DOHH2 (cell line): ENCODE data around the gene STAU1.

Experiments used
- H3F3A ChIP-seq: fragments of 200-600 bp; sonication (generic), shearing (Covaris generic); 2 replicates; pipeline ENCODE4 v1.6.0; 2016; ENCODE audit warnings: antibody characterized with exemption, mild to moderate bottlenecking; ENCODE audit not compliant: control insufficient read depth, insufficient read depth
- H3K27ac ChIP-seq: fragments of 200-600 bp; sonication (generic); 2 replicates; pipeline ENCODE4 v1.5.1; 2014; ENCODE audit warnings: low read depth, mild to moderate bottlenecking, low read length, moderate library complexity
- H3K27me3 ChIP-seq: fragments of 200-600 bp; sonication (generic); 2 replicates; pipeline ENCODE4 v1.6.1; 2014; ENCODE audit warnings: mild to moderate bottlenecking, low read length, mixed read lengths; ENCODE audit not compliant: control insufficient read depth
- H3K36me3 ChIP-seq: fragments of 200-600 bp; sonication (generic); 2 replicates; pipeline ENCODE4 v1.6.1; 2014; ENCODE audit warnings: mild to moderate bottlenecking, low read length, moderate library complexity, mixed read lengths; ENCODE audit not compliant: control insufficient read depth
- H3K4me1 ChIP-seq: fragments of 200-600 bp; sonication (generic); 2 replicates; pipeline ENCODE4 v1.6.1; 2014; ENCODE audit warnings: mild to moderate bottlenecking, low read length, mixed read lengths; ENCODE audit not compliant: control insufficient read depth
- H3K4me2 ChIP-seq: fragments of 200-600 bp; sonication (generic); 2 replicates; pipeline ENCODE4 v1.6.0; 2014; ENCODE audit warnings: mild to moderate bottlenecking, low read length, moderate library complexity
- H3K4me3 ChIP-seq: fragments of 200-600 bp; sonication (generic); 2 replicates; pipeline ENCODE4 v1.5.1; 2014; ENCODE audit warnings: mild to moderate bottlenecking, low read length, mixed read lengths
- H3K79me2 ChIP-seq: fragments of 200-600 bp; sonication (generic); 2 replicates; pipeline ENCODE4 v1.6.1; 2014; ENCODE audit warnings: mild to moderate bottlenecking, low read length, mixed read lengths; ENCODE audit not compliant: control insufficient read depth
- H3K9me2 ChIP-seq: fragments of 200-600 bp; sonication (generic); replicated peaks from 2 replicates; pipeline ENCODE4 v1.6.1; 2014; ENCODE audit warnings: mild to moderate bottlenecking, low read length, mixed read lengths; ENCODE audit not compliant: control insufficient read depth
- H3K9me3 ChIP-seq: fragments of 200-600 bp; sonication (generic); 2 replicates; pipeline ENCODE4 v1.6.1; 2014; ENCODE audit warnings: antibody characterized with exemption, low read length, mixed read lengths; ENCODE audit not compliant: control insufficient read depth, insufficient read depth
- H4K20me1 ChIP-seq: fragments of 200-600 bp; sonication (generic); 2 replicates; pipeline ENCODE4 v1.6.0; 2014; ENCODE audit warnings: low read depth, mild to moderate bottlenecking, antibody characterized with exemption, low read length, moderate library complexity; ENCODE audit not compliant: control insufficient read depth, insufficient read depth
- CTCF ChIP-seq: fragments of 200-600 bp; sonication (generic); IDR thresholded peaks from one replicate; pipeline ENCODE4 v1.5.1; 2014; ENCODE audit warnings: antibody characterized with exemption, mild to moderate bottlenecking, low read depth, low read length; ENCODE audit not compliant: poor library complexity, severe bottlenecking
- EZH2phosphoT487 ChIP-seq: fragments of 200-600 bp; sonication (generic); IDR thresholded peaks from 2 replicates; pipeline ENCODE4 v1.6.1; 2017; ENCODE audit warnings: borderline replicate concordance, mild to moderate bottlenecking, antibody characterized with exemption, low read length, moderate library complexity, mixed read lengths

The STAU1 gene

DNA sequence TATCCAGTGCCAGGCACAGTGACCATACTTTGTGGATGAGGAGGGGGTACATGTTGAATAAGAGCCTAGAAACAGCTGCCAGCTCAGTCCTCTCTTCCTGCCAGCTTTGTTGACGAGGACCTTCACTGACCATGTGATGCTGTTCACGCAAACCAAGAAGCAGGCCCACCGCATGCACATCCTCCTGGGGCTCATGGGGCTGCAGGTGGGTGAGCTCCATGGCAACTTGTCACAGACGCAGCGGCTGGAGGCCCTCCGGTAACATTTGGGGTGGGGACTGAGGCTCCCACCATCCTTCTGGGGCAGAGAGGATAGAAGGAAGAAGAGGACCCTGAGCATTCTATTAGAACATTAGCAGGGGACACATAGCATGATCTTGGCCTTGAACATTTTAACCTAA, 46.7 kb upstream of the STAU1 start:
- H3K27me3 ChIP-seq: no peaks in the 10 kb centered on the region
- peaks cover 8% of the 10 kb centered on the region; the same call in 1 of the 2 replicates for H3K4me1 ChIP-seq
- H3K27ac ChIP-seq: no peak overlapping the region
- H3K4me2 ChIP-seq: no peak overlapping the region
- peaks cover 75% of the 10 kb centered on the region for H3K36me3 ChIP-seq
- no peaks in the 10 kb centered on the region for H3K79me2 ChIP-seq
- H3K4me3 ChIP-seq: no peak overlapping the region
- no peaks in the 10 kb centered on the region for H3K9me3 ChIP-seq
- no peaks in the 10 kb centered on the region for H4K20me1 ChIP-seq
- no peaks in the 10 kb centered on the region for H3K9me2 ChIP-seq
- peaks cover 2% of the 10 kb centered on the region; the same call in 1 of the 2 replicates for H3F3A ChIP-seq
- no peak for TF ChIP-seq EZH2phosphoT487

GRCh38 chr20:49233226-49233625, 45.1 kb upstream of the STAU1 start:
- H3K4me3 ChIP-seq: no peak overlapping the region
- no peak for TF ChIP-seq EZH2phosphoT487
- no peak for TF ChIP-seq CTCF
- no peaks in the 10 kb centered on the region for H3K79me2 ChIP-seq
- H3K4me2 ChIP-seq: no peak overlapping the region
- H3K4me1 ChIP-seq: peaks cover 8% of the 10 kb centered on the region; the same call in 1 of the 2 replicates
- no peaks in the 10 kb centered on the region for H4K20me1 ChIP-seq
- no peak overlapping the region for H3K27ac ChIP-seq
- no peaks in the 10 kb centered on the region for H3K9me2 ChIP-seq
- H3K27me3 ChIP-seq: no peaks in the 10 kb centered on the region
- H3K36me3 ChIP-seq: peaks cover 76% of the 10 kb centered on the region
- H3K9me3 ChIP-seq: no peaks in the 10 kb centered on the region
- H3F3A ChIP-seq: no peaks in the 10 kb centered on the region

GRCh38 chr20:49231471-49231870, 43.3 kb upstream of the STAU1 start:
- H3K9me2 ChIP-seq: no peaks in the 10 kb centered on the region
- TF ChIP-seq CTCF: no peak
- H4K20me1 ChIP-seq: no peaks in the 10 kb centered on the region
- H3K27me3 ChIP-seq: no peaks in the 10 kb centered on the region
- H3K27ac ChIP-seq: no peak overlapping the region
- no peak overlapping the region for H3K4me2 ChIP-seq
- H3K4me1 ChIP-seq: peaks cover 8% of the 10 kb centered on the region; the same call in 1 of the 2 replicates
- H3K79me2 ChIP-seq: no peaks in the 10 kb centered on the region
- no peak overlapping the region for H3K4me3 ChIP-seq
- peaks cover 70% of the 10 kb centered on the region for H3K36me3 ChIP-seq
- no peaks in the 10 kb centered on the region for H3F3A ChIP-seq
- no peaks in the 10 kb centered on the region for H3K9me3 ChIP-seq

GRCh38 chr20:49230561-49231133, 42.5 kb upstream of the STAU1 start:
- no peaks in the 10 kb centered on the region for H3K79me2 ChIP-seq
- no peaks in the 10 kb centered on the region for H3K9me3 ChIP-seq
- H3K36me3 ChIP-seq: peaks cover 72% of the 10 kb centered on the region
- no peak overlapping the region for H3K4me3 ChIP-seq
- H3K27ac ChIP-seq: no peak overlapping the region
- peaks cover 8% of the 10 kb centered on the region; the same call in 1 of the 2 replicates for H3K4me1 ChIP-seq
- no peaks in the 10 kb centered on the region for H3F3A ChIP-seq
- no peak overlapping the region for H3K4me2 ChIP-seq
- no peaks in the 10 kb centered on the region for H3K9me2 ChIP-seq
- no peaks in the 10 kb centered on the region for H3K27me3 ChIP-seq
- H4K20me1 ChIP-seq: no peaks in the 10 kb centered on the region
- TF ChIP-seq CTCF (no peak), EZH2phosphoT487 (no peak)
